ENCODE results near the gene STN1.

Gene STN1

DNA sequence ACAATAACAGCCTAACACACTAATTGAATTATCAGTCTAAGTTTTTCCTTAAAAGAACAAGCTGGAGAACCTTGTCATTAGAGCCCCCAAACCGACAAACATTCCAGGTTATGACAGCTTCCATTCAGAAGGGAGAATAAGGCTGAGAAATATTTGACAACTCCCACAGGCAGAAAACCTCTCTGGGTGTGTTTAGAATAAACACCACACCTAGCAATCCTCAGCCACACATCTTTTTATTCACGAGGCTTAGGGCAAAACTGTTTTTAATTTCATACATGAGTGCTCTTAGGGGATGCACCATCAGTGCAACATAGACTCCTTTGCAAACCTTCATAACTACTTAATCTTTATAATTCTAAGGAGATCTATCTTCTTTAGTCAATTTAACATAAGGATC, 24.2 kb downstream of the STN1 start:
- no peak for DNase-seq

DNA sequence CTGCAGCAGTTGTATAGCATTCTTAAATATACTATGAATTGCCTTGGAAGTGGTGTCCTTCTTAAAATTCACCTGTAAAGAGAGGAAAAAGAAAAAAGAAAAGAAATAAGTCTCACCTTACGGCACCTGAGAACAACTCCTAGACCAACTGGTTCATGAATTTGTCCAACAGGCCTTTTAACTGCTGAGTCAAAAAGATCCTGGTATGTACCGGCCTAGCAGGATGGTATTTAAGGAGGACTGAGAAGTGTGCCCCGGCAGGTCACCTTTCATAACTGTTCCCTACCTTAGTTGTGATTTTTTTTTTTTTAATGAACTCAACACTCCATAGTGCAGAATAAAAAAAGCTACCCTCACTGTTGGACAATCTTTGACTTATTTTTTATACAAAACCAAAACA, 25.8 kb downstream of the STN1 start:
- no peak for DNase-seq

DNA sequence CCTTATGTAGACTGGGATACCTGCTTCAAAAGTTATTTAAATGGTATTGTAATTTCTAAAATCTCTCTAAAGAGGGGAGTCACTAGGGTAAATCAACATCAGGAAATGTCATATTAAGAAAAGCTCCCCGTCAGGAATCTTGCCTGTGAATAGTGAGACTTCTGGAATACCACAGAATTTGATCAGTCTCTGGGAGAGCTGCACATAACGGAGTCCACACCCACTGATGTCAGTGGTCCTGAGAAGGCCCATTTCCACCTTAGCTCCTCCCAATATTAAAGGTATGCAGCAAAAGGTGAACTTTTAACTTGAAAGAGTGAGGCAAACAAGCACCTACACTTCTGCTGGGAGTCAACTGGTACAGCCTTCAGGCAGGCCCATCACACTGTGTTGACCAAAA, 27.3 kb downstream of the STN1 start:
- DNase-seq = no peak

DNA sequence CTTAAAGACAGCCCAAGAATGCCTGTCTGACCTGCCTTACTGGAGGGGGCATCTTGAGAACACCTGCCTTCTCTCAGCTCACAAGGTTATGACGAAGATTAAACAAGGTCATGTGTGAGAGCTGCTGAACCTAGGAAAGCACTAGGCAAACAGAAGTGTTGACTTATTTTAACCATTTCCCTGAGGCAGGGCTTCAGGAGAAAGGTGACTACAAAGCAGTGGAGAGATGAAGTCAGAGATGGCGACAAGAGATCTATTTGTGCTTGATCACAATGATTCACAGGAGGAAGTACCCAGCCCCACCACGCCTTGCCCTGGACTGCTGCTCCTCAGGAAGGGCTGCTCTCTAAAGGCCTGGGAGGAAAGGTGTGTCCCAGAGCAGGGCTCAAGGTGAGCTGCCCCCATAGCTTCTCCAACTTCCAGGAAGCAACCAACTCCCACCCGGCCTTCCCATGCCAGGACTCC, 27.8 kb downstream of the STN1 start:
- peak; percentile 59 for DNase-seq

DNA sequence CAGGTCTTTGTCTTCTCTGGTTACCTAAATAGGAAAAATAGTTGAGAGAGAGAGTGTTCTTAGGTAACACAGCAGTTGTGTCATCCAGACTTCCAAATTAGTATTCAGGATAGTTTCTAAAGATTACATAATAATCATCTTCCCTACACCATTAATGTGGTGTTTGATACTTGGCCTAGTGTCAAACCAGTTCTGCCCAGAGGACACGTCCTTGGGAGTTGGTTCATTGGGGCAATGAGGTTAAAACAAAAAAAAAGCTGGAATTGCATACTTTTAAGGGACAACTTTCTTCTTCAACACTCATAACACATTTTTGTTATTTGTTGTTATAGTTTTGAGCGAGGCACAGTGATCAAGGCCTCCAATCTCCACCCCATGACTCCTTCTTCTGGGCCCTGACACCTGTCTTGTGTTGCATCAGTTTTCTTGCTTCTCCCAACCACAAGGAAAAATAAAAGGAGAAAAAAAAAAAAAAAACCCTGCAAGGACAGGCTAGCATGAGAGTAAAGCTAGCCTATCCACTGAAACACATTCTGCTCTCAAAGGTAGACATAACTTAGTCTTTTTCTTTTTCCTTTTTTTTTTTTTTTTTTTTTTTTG, 28.8 kb downstream of the STN1 start:
- no peak for DNase-seq

DNA sequence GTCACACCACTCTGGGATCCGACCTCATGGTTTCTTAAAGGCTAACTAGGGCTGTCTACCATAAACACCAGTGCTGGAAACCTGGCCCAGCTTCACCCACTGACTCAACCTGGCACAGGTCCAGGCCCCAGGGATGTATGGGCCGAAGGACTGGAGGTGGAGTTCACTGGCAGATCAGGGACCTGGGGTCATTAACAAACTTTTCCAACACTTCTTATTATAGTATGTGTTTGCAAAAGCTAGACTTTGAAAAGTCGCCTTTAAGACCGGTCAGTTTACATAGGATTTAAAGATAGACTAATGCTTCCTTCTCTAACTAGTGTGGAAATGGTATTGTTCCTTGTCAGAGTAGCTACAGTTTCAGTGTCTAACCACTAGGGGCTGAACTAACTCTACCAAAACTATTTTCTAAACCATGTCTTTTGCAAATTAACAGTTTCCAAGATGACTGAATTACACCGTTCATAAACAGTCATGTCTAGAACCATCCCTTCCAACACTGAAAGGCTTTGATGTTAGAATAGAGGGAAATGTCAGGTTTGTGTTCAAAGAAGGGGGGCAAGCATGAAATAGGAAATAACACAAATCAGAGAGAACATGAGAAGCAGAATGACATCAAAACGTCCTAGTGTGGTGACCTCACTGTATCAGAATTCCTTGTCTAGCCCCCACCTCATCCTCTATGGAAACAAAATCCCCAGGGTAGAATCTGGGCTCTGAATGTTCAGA, 29.7 kb downstream of the STN1 start:
- DNase-seq = peak; percentile 55

DNA sequence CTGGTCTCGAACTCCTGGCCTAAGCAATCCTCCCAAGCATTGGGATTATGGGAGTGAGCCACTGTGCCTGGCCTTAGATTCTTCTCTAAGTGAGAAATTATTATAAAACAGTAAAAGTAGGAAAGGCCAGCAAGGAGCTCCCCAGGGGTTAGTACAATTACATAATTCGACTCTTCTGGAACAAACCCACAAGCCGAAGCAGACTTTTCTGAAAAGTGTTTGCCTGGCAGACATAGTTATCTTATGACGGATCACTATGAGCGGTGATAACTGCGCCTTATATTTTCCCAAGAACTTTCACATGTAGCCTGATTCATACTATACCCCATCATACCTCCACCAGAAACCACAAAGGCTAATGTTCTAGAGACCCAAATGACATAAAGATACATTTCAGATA, 32.4 kb downstream of the STN1 start:
- no peak for DNase-seq

DNA sequence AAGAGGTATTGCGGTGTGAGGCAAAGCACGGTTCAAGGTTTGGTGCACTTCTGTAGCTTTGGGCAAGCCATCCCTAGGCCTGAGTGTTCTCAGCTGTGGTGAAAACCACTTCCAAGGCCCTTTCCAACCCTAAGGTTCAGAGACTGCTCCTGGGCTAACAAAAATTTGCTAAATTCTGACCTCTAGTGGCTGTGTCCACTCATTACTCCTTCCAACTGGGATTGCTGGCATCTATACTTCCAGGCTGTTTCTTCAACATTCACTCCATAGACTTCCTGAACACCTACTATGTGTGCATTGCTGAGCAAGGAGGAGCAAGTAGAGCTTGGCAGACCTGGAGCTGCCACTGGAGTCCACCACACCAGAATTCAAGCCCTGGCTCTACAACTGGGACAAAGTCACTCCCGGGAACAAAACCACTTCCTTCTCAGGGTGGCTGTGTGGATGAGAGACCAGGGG, 33.3 kb downstream of the STN1 start:
- DNase-seq = peak; percentile 50

DNA sequence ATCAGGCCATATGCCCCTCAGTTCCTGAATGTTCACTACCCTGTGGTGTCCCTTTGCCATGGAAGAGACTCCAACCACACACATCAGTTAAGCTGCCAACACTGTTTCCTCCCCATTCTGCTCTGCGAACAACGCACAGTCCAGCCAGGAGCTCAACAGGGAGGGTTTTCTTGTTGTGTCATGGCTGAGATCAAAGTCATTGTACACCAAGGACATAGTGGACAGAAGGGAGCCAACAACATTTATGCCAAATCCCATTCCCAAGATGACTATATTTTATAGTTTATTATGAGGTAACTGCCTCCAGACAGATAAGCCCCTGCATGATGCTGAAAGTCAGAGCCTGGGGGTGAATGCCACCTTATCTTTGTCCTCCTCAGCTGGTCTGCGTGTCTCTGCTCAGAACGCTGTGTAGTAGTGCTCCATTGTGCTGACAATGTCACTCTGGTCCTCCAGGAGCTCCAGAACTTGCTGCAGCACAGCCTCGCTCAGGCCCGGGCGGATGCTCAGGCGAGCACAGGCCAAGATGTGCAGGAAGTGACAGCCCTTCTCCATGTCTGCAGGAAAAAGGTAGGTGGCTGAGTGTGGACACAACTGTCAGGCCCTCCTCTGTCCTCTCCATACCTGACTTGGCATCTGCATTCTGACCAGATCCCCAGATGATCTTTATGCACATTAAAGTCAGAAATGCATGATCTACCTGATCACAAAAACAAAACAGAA, 35.5 kb downstream of the STN1 start:
- DNase-seq = no peak

DNA sequence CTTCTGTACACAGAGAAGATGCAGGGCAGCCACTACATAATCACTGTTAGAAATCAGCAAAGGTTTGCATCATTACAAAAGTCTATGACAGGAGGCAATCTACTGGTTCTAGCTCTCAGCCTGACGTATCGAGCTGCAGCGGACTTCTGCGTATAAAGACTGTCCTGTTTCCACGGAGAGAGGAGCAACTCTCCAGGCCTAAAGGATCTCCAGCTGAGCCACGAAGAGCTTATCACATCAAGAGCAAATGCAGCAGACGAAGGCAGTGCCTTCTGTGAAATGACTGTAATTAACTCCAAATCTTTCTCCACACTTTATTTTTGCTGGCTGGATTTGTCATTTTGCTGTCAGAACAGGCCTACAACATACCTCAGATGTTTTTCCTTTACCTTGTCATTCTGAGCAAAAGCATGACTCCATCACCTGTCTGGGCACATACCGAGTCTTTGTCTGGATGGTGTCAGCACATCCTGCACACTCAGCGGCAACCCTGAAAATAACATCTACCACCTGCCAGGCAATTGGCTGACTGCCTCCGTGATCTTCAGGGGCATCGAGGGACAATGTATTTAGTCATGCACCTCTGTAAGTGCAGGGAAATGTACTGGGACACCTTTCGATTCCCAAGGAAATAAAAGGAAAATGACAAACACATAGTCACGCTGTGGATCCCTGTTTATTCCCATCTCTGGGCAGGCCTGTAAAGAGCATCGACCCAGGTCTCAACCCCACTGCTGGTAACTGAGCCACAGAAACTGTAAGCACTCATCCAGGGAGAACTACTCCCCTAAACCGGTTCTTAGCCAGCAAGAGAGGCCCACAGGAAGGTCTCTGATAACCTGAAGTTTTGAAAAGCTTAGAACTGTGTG, 36.3 kb downstream of the STN1 start:
- DNase-seq = no peak

DNA sequence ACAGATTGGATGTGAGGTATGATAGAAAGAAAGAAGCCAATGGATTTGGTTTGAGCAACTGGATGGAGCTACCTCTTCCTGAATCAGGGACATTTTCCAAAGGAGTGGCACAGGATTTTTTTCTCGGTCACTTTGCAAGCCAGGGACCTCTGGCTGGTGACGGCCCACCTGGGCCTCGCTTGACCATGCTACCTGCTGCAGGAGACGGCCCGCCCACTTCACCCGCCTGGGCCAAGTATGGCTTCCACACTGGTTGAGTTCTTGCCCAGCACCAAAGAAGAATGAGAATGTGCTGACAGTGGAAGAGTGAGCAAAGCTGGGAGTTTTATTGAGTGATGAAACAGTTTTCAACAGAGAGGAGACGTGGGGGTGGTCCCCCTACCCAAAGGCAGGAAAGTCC, 38.2 kb downstream of the STN1 start:
- DNase-seq = no peak

DNA sequence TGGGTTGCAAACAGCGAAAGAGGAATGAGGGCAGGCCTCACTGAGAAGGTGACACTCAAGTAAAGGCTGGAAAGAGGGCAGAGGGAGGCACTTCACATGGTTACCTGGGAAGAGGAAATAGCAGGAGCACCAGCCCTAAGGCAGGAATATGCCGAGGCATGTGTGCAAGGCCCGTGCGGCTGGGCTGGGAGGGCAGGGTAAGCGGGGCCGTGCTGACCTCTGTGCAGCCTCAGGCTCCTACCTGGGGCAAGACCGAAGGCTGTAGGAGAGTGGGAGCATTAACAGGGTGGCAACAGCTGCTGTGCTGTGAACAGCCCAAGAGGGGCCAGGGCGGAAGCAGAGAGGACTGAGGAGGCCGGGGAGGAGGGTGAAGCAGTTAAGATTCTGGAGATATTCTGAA, 38.6 kb downstream of the STN1 start:
- DNase-seq = no peak

DNA sequence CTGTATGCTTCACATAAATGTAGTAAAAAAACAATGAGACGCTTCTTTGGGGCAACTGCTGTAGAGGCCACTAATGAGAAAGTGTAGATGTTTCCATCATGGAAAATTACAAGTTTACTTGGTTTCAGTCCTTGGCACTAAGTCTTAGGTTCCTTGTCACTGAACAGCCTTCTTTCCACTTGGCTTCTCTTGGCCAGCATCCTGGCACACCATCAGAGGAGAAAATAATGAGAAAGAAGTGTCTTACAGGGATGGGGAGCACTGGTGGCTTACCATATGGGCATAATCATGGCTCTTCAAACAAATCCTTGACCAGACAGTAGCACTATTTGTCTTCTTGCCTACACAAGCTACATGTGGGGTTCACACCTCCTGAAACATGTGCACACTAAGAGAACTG, 40.1 kb downstream of the STN1 start:
- no peak for DNase-seq

DNA sequence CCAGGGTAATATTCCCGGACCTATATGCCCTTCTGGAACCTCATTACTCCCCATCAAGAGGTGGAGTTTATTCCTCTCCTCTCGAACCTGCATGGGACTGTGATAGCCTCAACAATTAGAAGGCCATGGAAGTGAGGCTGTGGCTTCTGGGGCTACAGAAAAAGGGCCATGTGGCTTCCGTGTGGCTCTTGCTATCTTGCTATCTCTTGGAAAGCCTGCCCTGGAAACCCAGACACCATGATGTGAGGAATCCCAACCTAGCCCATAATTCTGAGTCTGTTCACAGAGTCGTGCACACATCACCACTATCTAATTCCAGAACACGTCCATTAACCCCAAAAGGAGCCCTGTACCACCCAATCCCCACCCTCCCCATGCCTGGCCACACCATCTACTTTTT, 41.8 kb downstream of the STN1 start:
- no peak for DNase-seq

DNA sequence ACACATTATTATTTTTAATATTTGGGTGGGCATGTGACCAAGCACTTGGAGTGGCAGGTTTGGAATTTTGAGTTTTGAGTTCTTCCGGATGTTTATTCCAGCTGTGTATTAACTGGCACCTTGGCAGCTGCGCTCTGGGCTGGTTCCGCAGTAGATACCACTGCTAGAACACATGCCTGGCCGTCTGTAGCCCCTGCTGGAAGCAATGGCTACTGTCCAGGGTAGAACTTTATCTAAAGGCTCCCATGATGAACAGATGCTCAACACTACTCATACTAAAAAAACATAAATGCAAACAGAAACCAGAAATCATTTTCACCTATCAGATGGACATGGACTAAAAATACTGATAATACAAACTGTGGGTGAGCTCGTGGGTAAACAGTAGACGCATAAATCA, 43.3 kb downstream of the STN1 start:
- DNase-seq = no peak

DNA sequence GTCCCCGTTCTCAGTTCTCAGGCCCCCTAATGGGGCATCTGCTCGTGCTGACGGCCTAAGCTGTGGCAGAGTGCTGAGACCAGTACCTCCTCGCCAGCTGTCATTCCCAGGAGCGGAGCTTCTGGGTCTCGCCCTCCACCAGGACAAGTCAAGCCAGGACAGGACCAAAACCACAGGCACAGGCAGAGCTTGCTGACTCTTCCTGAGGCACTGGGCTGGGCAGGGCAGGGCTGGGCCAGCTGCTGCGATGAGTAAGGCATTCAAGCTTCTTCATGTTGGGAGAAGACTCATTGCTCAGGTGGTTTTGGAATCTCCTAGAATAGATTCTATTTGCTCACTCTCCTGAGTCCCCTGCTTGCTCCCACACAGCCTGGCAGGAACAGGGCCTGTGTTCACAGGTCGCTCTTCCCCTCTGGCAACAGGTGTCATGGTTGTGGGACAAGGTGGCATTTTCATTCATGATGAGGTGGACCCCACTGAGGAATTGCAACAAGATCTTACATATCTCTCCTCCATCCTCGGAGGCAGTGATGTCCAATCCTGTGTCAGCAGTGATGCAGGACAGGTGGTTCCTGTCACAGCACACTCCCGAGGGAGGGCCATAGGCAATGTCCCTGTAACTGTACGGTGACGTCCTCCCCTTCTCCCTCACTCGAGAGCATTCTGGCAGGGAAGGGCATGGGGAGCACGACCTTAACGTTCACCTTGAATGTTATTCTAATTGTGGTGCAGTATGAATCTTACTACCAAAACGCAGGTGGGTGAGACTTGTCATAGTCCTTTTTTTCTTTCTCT, 45.6 kb downstream of the STN1 start:
- no peak for DNase-seq

DNA sequence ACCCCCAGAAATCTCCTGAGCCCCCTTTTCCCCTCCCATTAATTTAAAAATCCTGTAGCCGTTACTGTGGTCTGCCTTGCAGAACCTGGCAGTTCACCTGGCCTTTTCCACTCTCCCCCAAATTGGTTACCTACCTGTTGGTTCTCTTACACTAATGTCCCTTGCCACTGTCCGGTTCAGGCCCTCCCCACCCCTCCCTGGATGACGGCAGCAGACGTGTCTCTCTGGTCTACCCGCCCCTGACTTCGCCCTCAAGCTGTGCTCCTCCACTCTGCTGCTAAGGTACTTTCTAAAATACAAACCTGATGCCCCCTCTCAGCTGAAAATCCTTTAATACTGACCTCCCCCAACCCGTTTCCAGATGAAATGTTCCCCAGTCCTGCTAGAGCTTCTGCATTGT, 47.0 kb downstream of the STN1 start:
- DNase-seq = no peak

DNA sequence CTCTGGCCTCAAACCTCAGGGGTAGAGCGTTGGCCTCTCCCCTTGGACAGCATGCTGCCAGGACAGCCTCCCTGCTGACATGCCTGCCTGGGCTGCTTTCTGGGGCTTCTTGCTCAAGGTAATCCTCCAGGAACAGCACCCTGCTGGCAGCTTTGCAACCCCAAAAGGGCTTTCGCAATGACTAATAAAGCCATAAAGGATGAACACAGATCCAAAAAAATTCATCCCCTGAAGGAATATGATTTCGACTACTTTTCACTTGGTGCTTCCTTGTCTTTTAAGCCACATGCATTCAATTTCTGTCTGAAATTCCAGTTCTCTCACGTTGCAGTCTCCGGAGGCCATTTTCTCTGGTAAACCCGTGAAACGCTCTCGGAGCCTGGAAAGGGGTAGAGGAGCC, 47.5 kb downstream of the STN1 start:
- DNase-seq = no peak

DNA sequence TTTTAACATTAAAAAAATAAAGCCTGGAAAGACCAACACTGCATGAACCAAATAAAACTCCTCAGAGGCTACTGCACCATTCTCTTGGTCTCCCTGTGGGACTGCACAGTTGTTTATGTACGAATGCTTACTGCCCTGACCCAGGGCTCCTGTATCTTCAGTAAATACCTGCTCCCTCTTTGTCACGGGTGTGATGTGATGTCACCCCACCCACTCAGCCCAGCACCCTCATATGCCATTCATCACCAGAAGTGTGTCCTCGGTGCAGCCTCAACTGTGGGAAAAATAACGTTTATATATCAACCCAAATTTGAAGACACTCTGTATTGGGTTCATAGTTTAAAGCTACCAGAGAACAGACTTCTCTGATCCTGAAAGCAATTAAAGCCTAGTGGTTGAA, 48.6 kb downstream of the STN1 start:
- no peak for DNase-seq

DNA sequence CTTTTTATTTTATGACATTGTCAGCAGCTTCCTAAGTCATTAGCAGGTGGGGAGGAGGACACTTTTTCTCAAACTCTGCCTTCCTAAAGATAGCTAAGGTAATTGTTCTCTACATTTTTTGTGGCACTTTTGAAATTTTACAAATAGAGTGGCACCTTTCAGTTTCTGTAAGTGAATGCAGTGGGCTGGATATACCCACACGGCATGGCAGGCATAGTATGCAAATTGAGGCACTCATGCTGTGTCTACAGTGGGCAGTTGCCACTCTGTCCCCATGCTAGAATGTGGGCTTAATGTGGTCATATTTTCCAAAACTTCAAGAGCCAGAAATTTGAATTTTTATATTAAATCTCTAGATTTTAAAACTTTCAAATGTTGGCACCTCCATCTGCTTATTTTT, 49.8 kb downstream of the STN1 start:
- no peak for DNase-seq

DNA sequence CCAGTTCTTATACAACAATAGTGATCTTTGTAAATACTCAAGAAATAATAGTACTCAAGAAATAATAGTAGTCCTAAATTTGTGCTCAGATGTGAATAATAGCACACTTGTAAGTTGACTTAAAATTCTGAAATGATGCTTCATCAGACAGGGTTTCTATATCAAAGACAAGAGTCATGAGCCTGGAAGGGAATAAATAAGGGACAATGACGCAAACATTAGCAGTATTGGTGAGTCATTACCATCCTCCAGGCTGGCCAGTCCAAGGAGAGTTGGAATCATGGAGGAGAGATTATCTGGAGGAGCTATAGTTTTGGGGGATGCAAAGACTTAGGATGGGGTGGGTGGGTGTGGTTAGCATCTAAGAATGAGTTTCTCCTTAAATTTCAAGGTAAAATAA, 56.5 kb downstream of the STN1 start:
- DNase-seq = no peak
